ENCODE results near the gene KANK3. TPM values are rescaled to one million over a fixed set of nuclear protein-coding genes. Genes with fewer than 3 reads are reported as not detected.

The KANK3 gene
- total RNA-seq, 3 donors from 2014 or later (not counting 1 experiment from before 2014, with no cell fraction given) = 5.7 to 16.9 (median 8.4) TPM

- Histone ChIP-seq H3K36me3 (ENCODE audit: control insufficient read depth, insufficient read depth, low read length) (no peaks in the 10 kb centered on the region), H3K27me3 (ENCODE audit: control insufficient read depth, insufficient read depth, low read length) (peaks cover 6% of the 10 kb centered on the region), H3K4me3 (ENCODE audit: low read length) (no peak overlapping the region), H3K4me1 (ENCODE audit: control insufficient read depth, insufficient read depth, low read length) (peaks cover 18% of the 10 kb centered on the region), H3K27ac (ENCODE audit: low read length) (no peak overlapping the region), H3K9me3 (ENCODE audit: control insufficient read depth, insufficient read depth, low read length) (no peaks in the 10 kb centered on the region)
- Mint-ChIP-seq H3K9me3 (no peaks in the 10 kb centered on the region), H3K4me1 (peaks cover 6 to 17% of the 10 kb centered on the region in 2 donors), H3K27ac (no peak overlapping the region), H3K4me3 (no peak overlapping the region), H3K36me3 (no peaks in the 10 kb centered on the region), H3K27me3 (ENCODE audit: low read depth in 2 of 2) (peaks cover 8 to 20% of the 10 kb centered on the region in 2 donors)
- no peak for DNase-seq
- WGBS (ENCODE audit: insufficient coverage) = 26% methylated on average over 23 of the region's 23 CpGs
- TF ChIP-seq CTCF (IDR thresholded peaks at IDR 0.05) = no peak
- no peak for ATAC-seq
- intact Hi-C loops (cut with micrococcal nuclease) = no loop called here
Observed at GRCh38 chr19:8367327-8368001, 24.4 kb upstream of the KANK3 start.

GRCh38 chr19:8366961-8367326, 23.9 kb upstream of the KANK3 start:
- ATAC-seq = no peak
- no peak overlapping the region for H3K27ac Mint-ChIP-seq
- H3K27me3 Mint-ChIP-seq (ENCODE audit: low read depth in 2 of 2) = peaks cover 8 to 20% of the 10 kb centered on the region in 2 donors
- Histone ChIP-seq H3K27ac (ENCODE audit: low read length) (no peak overlapping the region), H3K27me3 (ENCODE audit: control insufficient read depth, insufficient read depth, low read length) (peaks cover 6% of the 10 kb centered on the region), H3K9me3 (ENCODE audit: control insufficient read depth, insufficient read depth, low read length) (no peaks in the 10 kb centered on the region), H3K4me1 (ENCODE audit: control insufficient read depth, insufficient read depth, low read length) (peaks cover 18% of the 10 kb centered on the region), H3K36me3 (ENCODE audit: control insufficient read depth, insufficient read depth, low read length) (no peaks in the 10 kb centered on the region), H3K4me3 (ENCODE audit: low read length) (no peak overlapping the region)
- TF ChIP-seq CTCF (IDR thresholded peaks at IDR 0.05) = no peak
- H3K4me3 Mint-ChIP-seq = no peak overlapping the region
- intact Hi-C loops (cut with micrococcal nuclease) = no loop called here
- no peaks in the 10 kb centered on the region for H3K9me3 Mint-ChIP-seq
- DNase-seq = no peak
- WGBS (ENCODE audit: insufficient coverage) = 87% methylated on average over 12 of the region's 13 CpGs
- no peaks in the 10 kb centered on the region for H3K36me3 Mint-ChIP-seq
- peaks cover 6 to 17% of the 10 kb centered on the region in 2 donors for H3K4me1 Mint-ChIP-seq

- Histone ChIP-seq H3K4me3 (ENCODE audit: low read length) (no peak overlapping the region), H3K9me3 (ENCODE audit: control insufficient read depth, insufficient read depth, low read length) (no peaks in the 10 kb centered on the region), H3K36me3 (ENCODE audit: control insufficient read depth, insufficient read depth, low read length) (no peaks in the 10 kb centered on the region), H3K27ac (ENCODE audit: low read length) (no peak overlapping the region), H3K27me3 (ENCODE audit: control insufficient read depth, insufficient read depth, low read length) (peaks cover 6% of the 10 kb centered on the region), H3K4me1 (ENCODE audit: control insufficient read depth, insufficient read depth, low read length) (peaks cover 18% of the 10 kb centered on the region)
- Mint-ChIP-seq H3K4me1 (peaks cover 6 to 17% of the 10 kb centered on the region in 2 donors), H3K9me3 (no peaks in the 10 kb centered on the region), H3K27me3 (ENCODE audit: low read depth in 2 of 2) (peaks cover 8 to 23% of the 10 kb centered on the region in 2 donors), H3K27ac (no peak overlapping the region), H3K4me3 (no peak overlapping the region), H3K36me3 (no peaks in the 10 kb centered on the region)
- 88% methylated on average over 11 of the region's 11 CpGs for WGBS (ENCODE audit: insufficient coverage)
- intact Hi-C loops (cut with micrococcal nuclease) = no loop called here
- TF ChIP-seq CTCF (IDR thresholded peaks at IDR 0.05) = no peak
- DNase-seq (no peak), ATAC-seq (no peak)
Observed at GRCh38 chr19:8366121-8366581, 23.1 kb upstream of the KANK3 start.

Data from natural killer cell (primary cell).